Gastroesophageal sphincter (tissue), 3 donors: ENCODE measurements around the gene OR10A6.

Experiments
- EP300 ChIP-seq: sonication (generic); formaldehyde crosslinking; IDR thresholded peaks from one replicate; pipeline ENCODE4 v1.6.1; 2017; ENCODE audit warnings: antibody characterized with exemption, mild to moderate bottlenecking
- POLR2A ChIP-seq, 2 donors: fragments of 450-650 bp; IDR thresholded peaks; one replicate each; pipeline ENCODE4 v1.6.1; 2017; ENCODE audit warnings: antibody characterized with exemption in 2 of 2, mild to moderate bottlenecking in 2 of 2, moderate library complexity in 1 of 2
- POLR2AphosphoS5 ChIP-seq: sonication (generic); formaldehyde crosslinking; IDR thresholded peaks from one replicate; pipeline ENCODE4 v1.6.1; 2017; ENCODE audit warnings: antibody characterized with exemption
- TF ChIP-seq, protein P1 (sequence below), 4 experiments: fragments of 200-600 bp in 2 of 4; fragments of 450-650 bp in 2 of 4; sonication (generic) in 1 of 4; IDR thresholded peaks; one replicate each; pipeline ENCODE4 v1.5.1; 2017 to 2019; ENCODE audit warnings: antibody characterized with exemption in 4 of 4, mild to moderate bottlenecking in 2 of 4, moderate library complexity in 2 of 4

DNA sequence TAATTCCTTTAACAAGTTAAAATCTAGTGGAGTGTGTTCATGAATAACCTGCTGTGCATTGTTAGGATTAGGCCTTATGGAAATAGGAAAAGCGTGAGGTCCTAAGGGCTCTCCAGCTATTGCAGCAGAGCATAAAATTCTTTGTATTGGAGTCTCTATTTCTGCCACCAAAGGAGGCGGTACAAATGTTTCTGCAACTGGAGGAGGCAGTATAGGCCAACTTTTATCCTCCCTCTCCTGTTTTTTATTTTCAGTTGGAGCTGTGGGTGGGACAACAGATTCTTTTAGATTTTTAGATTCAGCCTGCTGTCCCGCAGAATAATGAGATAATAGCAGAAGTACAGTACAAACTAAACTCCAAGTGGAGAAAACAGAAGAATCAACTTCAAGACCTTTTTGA lies 26.2 kb downstream of the OR10A6 start:
- TF ChIP-seq POLR2AphosphoS5: no peak
- TF ChIP-seq POLR2A (IDR thresholded peaks at IDR 0.05): no peak
- TF ChIP-seq, protein P1, sequence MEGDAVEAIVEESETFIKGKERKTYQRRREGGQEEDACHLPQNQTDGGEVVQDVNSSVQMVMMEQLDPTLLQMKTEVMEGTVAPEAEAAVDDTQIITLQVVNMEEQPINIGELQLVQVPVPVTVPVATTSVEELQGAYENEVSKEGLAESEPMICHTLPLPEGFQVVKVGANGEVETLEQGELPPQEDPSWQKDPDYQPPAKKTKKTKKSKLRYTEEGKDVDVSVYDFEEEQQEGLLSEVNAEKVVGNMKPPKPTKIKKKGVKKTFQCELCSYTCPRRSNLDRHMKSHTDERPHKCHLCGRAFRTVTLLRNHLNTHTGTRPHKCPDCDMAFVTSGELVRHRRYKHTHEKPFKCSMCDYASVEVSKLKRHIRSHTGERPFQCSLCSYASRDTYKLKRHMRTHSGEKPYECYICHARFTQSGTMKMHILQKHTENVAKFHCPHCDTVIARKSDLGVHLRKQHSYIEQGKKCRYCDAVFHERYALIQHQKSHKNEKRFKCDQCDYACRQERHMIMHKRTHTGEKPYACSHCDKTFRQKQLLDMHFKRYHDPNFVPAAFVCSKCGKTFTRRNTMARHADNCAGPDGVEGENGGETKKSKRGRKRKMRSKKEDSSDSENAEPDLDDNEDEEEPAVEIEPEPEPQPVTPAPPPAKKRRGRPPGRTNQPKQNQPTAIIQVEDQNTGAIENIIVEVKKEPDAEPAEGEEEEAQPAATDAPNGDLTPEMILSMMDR (IDR thresholded peaks at IDR 0.05): no peak
- no peak for TF ChIP-seq EP300
